GM18907 (cell line): Measurements from ENCODE around the gene SEMA3G.

Source experiments
- ATAC-seq: cut with Tn5 transposase; IDR thresholded peaks from one replicate; pipeline ENCODE4 v1.9.1; 2021; ENCODE audit warnings: mild to moderate bottlenecking, moderate library complexity; ENCODE audit not compliant: unreplicated experiment

The SEMA3G gene

GRCh38 chr3:52397676-52398399 lies 47.1 kb downstream of the SEMA3G start:
- no peak for ATAC-seq

DNA sequence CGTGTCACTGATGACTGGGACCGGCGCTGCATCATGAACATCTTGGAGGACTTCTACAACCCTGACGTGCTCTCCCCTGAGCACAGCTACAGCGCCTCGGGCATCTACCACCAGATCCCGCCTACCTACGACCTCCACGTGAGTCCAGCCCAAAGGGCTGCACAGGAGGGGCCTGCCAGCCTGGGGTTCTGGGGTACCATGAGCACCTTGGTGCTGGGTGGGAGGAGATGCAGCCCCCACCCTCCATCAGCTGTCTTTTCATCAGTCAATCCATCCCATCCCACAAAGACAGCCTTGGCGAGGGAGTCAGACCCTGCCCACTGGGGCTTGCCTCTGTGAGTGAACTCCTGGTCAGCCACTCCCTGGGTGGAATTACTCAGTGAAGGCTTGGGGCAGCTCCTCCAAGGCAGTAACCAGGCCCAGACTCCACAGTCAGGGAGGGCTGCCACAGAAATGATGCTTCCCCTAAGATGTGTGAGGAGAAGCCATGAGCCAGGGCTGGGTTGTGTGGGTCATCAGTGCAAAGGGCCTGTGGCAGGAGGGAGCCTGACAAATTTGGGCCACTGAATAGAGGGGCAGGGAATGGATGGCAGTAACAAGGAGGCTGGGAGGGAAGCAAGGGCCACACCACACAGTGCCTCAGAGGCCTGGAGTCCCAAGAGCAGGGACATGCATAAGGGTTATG lies 47.9 kb downstream of the SEMA3G start:
- no peak for ATAC-seq

DNA sequence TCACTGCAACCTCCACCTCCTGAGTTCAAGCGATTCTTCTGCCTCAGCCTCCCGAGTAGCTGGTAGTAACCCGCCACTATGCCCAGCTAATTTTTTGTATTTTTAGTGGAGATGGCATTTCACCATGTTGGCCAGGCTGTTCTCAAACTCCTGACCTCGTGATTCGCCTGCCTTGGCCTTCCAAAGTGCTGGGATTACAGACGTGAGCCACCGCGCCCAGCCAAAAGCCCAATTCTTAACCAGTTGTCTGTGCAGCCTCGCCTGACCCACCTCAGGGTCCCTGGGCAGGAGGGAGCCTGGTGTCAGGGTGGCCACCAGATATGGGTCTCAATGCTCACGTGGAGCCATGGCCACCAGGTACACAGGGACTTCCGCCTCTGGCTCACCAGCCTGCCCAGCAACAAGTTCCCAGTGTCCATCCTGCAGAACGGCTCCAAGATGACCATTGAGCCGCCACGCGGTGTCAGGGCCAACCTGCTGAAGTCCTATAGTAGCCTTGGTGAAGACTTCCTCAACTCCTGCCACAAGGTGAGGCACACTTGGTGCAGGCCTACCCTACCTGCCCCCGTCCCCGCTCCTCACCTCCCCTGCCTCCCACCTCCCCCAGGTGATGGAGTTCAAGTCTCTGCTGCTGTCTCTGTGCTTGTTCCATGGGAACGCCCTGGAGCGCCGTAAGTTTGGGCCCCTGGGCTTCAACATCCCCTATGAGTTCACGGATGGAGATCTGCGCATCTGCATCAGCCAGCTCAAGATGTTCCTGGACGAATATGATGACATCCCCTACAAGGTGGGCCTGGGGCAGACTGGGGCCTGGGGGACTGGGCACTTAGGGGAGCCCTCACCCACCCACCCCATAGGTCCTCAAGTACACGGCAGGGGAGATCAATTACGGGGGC lies 48.6 kb downstream of the SEMA3G start:
- ATAC-seq: no peak

- no peak for ATAC-seq
Observed at GRCh38 chr3:52395503-52395865, 49.4 kb downstream of the SEMA3G start.

DNA sequence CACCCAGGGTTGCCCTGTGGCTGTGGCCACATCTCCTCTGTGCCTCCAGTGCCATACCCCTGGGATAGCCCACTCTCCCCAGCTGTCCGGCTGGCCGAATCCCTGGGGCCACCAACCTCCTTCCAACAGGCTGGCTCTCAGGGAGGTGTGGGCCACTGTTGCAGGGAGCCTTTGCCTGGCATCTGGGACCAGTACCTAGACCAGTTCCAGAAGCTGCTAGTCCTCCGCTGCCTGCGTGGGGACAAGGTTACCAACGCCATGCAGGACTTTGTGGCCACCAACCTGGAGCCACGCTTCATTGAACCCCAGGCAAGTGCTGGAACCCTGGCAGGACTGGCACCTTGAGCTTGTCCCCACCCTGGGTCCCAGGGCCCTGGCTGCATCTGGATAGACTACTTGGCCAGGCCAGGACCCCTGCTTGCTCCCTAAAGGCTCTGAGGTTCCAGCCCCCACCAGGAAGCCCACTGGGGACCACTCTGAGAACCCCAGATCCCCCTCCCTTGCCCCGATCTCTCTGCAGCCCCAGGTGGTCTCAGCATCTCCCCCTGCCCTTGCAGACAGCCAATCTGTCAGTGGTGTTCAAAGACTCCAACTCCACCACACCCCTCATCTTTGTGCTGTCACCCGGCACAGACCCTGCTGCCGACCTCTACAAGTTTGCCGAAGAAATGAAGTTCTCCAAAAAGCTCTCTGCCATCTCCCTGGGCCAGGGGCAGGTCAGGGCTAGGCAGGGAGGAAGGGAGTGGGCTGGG lies 50.0 kb downstream of the SEMA3G start:
- ATAC-seq: no peak

DNA sequence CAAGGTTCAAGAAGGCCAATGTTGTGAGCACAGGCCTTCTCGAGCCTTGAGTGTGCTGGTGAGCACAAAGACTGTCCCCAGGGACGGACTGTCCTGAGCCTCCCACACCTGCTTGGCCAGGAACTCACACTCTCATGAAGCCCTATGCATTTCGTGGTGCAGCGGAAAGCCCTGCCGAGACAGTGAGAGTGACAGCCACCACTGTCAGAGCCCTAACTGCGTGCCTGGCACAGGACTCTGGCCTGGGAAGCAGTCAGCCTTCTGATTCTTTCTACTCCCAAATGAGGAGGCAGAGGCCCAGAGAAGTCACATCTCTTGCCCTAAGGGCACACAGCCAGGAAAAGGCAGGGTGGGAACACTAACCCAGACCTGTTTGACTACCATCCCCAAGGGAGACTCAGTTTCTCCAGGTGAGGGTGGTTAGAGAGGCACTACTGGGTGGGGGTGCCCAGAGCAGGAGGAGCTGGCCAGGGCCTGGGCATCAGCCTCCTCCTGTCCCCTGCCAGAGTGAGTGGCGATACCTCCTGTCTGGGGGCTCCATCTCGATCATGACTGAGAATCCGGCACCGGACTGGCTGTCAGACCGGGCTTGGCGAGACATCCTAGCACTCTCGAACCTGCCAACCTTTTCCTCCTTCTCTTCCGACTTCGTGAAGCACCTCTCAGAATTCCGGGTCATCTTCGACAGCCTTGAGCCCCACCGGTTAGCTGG lies 50.8 kb downstream of the SEMA3G start:
- no peak for ATAC-seq

GRCh38 chr3:52393131-52393807 lies 51.6 kb downstream of the SEMA3G start:
- no peak for ATAC-seq

- ATAC-seq: no peak
Observed at GRCh38 chr3:52392216-52392930, 52.5 kb downstream of the SEMA3G start.

DNA sequence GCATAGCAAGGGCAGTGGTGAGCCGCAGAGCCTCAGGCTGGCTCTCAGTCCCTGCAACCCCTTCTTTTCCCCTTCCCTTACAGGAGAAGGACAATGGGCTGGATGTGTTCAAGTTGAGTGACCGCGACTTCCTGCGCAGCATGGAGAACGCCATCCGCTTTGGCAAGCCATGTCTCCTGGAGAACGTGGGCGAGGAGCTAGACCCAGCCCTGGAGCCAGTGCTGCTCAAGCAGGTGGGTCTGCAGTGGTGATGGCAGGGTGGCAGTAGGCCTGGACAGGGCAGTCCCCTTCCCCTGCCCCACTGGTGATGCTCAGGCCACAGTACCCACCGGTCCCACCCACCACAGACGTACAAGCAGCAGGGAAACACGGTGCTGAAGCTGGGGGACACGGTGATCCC lies 53.8 kb downstream of the SEMA3G start:
- no peak for ATAC-seq

- ATAC-seq: no peak
Observed at GRCh38 chr3:52388933-52389332, 56.0 kb downstream of the SEMA3G start.

GRCh38 chr3:52388348-52388821 lies 56.5 kb downstream of the SEMA3G start:
- no peak for ATAC-seq

- ATAC-seq: no peak
Observed at GRCh38 chr3:52387481-52387880, 57.4 kb downstream of the SEMA3G start.

- no peak for ATAC-seq
Observed at GRCh38 chr3:52385157-52385556, 59.7 kb downstream of the SEMA3G start.

GRCh38 chr3:52384019-52384761 lies 60.7 kb downstream of the SEMA3G start:
- no peak for ATAC-seq

- no peak for ATAC-seq
Observed at GRCh38 chr3:52383446-52383845, 61.5 kb downstream of the SEMA3G start.
